Measurements from ENCODE around the gene S100A1. TPM values are rescaled to one million over a fixed set of nuclear protein-coding genes. Genes with fewer than 3 reads are reported as not detected.
A peak's percentile ranks its signal among the peaks of the same experiment; 100 is the strongest.

S100A1 gene
- total and polyA plus RNA-seq, 2 of the 13 experiments (the other 11 are each of a cell fraction or from before 2014, with no cell fraction given), result 120 to 251 TPM

- no peak for TF ChIP-seq ZNF142 (CRISPR knock-in tag; IDR thresholded peaks at IDR 0.05)
- no peak for TF ChIP-seq MATR3 (CRISPR knock-in tag; IDR thresholded peaks at IDR 0.05)
- TF ChIP-seq ZSCAN12 (CRISPR knock-in tag; IDR thresholded peaks at IDR 0.05), result 0 out of 2 replicates have a peak, but pooled peaks have one; percentile 42
- no peak for TF ChIP-seq MTERF4 (CRISPR knock-in tag; IDR thresholded peaks at IDR 0.05)
- peak; percentile 80; the same call in 1 of the 2 replicates for TF ChIP-seq YEATS4 (CRISPR knock-in tag; IDR thresholded peaks at IDR 0.05; ENCODE audit: borderline replicate concordance)
- TF ChIP-seq NR2C2 (CRISPR knock-in tag; IDR thresholded peaks at IDR 0.05; ENCODE audit: borderline replicate concordance), result peak; percentile 89
- TF ChIP-seq HDAC6 (IDR thresholded peaks at IDR 0.05; ENCODE audit: low read depth, low read length), result no peak
- peak; percentile 55; the same call in 1 of the 2 replicates for TF ChIP-seq MXD4 (CRISPR knock-in tag; IDR thresholded peaks at IDR 0.05)
- peak; percentile 45; the same call in 1 of the 2 replicates for TF ChIP-seq FOXO1 (CRISPR knock-in tag; IDR thresholded peaks at IDR 0.05)
- no peak for TF ChIP-seq SSRP1 (CRISPR knock-in tag; IDR thresholded peaks at IDR 0.05)
- TF ChIP-seq GTF3A (CRISPR knock-in tag; conservative IDR thresholded peaks at IDR 0.05), result no peak
- no peak for TF ChIP-seq BCL3 (CRISPR knock-in tag; IDR thresholded peaks at IDR 0.05)
- TF ChIP-seq ZNF329 (CRISPR knock-in tag; IDR thresholded peaks at IDR 0.05; ENCODE audit: low read depth), result peak; percentile 64; the same call in 1 of the 2 replicates
- TF ChIP-seq ZNF260 (CRISPR knock-in tag; IDR thresholded peaks at IDR 0.05; ENCODE audit: borderline replicate concordance, low read depth), result no peak
- no peak for TF ChIP-seq SYNCRIP (IDR thresholded peaks at IDR 0.05; ENCODE audit: insufficient read depth, low read depth, low read length)
- peak; percentile 82; the same call in 1 of the 2 replicates for TF ChIP-seq IRF9 (CRISPR knock-in tag; IDR thresholded peaks at IDR 0.05; ENCODE audit: borderline replicate concordance)
These were observed 30.4 kb downstream of the S100A1 start, which contains the start of gene SNAPIN (continued) for GRCh38 chr1:153658400-153659174.
